Cardiac fibroblast (primary cell): ENCODE data around the gene COG7.

Source experiments
- DNase-seq, 2 donors: peaks; one replicate each; pipeline versions ENCODE4 v3.0.0 to v3.0.0-alpha.2; 2010; ENCODE audit warnings: low read depth in 2 of 2
- H3K4me3 ChIP-seq, 2 donors: replicated peaks in 1 of 2; 1 replicate in 1 of 2; 2 replicates in 1 of 2; pipeline ENCODE4 v1.5.1; 2011; ENCODE audit warnings: low read depth in 2 of 2, low read length in 2 of 2, mild to moderate bottlenecking in 2 of 2, moderate library complexity in 1 of 2
- TF ChIP-seq, protein P1 (sequence below): IDR thresholded peaks from one replicate; pipeline ENCODE4 v1.5.1; 2011; ENCODE audit warnings: low read depth, mild to moderate bottlenecking, low read length, inconsistent platforms

COG7 gene

DNA sequence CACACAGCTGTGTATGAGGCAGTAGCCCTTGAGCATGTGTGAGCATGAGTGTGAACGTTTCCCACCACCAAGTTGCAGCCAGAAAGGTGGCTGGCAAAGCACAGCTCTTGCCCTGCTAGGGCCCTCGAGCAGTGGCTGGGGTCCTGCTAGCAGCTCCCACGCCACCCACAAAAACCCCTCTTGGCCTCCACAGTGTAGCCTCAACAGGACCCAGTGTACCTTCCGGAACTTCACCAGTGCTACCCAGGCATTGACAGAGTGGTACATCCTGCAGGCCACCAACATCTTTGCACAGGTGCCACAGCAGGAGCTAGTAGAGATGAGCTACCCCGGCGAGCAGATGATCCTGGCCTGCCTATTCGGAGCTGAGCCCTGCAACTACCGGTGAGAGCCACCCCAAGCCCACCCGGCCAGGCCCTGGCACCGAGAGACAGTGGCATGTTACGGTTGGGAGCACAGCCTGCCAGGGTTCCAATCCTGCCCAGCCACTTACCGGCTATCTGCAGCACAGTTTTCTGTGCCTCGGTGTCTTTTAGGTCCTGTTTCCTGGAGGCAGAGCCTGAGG, 97.8 kb downstream of the COG7 start:
- H3K4me3 ChIP-seq = no peak overlapping the region
- no peak for DNase-seq
- TF ChIP-seq, protein P1, sequence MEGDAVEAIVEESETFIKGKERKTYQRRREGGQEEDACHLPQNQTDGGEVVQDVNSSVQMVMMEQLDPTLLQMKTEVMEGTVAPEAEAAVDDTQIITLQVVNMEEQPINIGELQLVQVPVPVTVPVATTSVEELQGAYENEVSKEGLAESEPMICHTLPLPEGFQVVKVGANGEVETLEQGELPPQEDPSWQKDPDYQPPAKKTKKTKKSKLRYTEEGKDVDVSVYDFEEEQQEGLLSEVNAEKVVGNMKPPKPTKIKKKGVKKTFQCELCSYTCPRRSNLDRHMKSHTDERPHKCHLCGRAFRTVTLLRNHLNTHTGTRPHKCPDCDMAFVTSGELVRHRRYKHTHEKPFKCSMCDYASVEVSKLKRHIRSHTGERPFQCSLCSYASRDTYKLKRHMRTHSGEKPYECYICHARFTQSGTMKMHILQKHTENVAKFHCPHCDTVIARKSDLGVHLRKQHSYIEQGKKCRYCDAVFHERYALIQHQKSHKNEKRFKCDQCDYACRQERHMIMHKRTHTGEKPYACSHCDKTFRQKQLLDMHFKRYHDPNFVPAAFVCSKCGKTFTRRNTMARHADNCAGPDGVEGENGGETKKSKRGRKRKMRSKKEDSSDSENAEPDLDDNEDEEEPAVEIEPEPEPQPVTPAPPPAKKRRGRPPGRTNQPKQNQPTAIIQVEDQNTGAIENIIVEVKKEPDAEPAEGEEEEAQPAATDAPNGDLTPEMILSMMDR = no peak

DNA sequence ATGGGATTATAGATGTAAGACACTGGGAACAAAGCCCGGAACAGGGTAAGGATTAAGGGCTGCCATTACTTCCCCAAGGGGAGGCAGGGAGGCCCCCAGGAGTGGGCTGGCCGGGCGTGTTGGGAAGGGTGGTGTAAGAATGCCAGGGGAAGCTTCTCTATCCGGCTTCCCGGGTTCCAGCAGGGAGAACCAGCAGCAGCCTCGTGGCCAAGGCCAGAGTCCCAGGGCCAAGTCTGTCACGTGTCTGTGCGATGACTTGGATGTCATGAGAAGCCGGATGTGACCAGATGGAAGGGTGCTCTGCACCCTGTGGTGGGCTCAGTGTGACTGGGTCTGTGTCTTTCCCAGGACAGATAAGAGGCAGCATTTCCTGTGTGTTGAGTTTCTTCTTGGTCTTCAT, 98.7 kb downstream of the COG7 start:
- DNase-seq = no peak
- TF ChIP-seq, protein P1 = no peak

DNA sequence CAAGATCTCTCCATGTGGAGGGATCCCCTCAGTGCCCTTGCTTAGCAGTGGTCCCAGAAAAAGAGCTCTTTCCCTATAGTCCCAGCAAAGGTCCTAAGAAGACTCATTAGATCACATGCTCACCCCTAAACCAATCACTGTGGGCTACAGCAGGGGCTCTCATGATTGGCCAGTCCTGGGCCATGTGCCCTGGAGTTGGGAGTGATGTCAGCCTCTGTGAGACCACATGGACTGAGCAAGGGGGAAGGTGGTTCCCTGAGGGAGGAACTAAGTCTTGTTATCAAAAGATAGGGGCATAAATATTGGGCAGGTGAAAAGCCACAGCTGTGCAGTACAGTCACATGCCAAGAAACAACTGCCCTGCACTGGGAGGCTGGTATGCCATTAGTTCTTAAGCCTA, 99.5 kb downstream of the COG7 start:
- TF ChIP-seq, protein P1 = no peak
- no peak for DNase-seq
- no peak overlapping the region for H3K4me3 ChIP-seq

More for the DNA sequence above, 98.7 kb downstream of the COG7 start:
- H3K4me3 ChIP-seq = no peak overlapping the region

DNA sequence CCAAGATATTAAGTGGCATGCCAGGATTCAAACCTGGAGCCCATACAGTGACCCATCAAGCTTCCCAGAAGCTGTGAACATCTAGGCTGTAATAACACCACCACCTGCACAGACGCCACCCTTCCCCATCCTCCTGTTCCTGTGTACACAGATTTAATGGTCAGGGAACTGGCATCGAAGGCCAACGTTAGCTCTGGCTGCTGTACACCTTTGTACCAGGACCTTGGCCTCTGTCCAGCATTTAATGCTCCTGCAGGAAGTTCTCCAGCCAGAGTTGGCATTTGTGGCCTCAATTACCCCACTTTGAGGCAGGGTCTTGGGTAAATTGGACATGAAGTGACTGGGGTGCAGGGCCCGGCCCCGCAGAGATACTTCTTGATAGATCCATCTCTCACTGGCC, 101.6 kb downstream of the COG7 start:
- TF ChIP-seq, protein P1 = no peak
- H3K4me3 ChIP-seq = no peak overlapping the region

DNA sequence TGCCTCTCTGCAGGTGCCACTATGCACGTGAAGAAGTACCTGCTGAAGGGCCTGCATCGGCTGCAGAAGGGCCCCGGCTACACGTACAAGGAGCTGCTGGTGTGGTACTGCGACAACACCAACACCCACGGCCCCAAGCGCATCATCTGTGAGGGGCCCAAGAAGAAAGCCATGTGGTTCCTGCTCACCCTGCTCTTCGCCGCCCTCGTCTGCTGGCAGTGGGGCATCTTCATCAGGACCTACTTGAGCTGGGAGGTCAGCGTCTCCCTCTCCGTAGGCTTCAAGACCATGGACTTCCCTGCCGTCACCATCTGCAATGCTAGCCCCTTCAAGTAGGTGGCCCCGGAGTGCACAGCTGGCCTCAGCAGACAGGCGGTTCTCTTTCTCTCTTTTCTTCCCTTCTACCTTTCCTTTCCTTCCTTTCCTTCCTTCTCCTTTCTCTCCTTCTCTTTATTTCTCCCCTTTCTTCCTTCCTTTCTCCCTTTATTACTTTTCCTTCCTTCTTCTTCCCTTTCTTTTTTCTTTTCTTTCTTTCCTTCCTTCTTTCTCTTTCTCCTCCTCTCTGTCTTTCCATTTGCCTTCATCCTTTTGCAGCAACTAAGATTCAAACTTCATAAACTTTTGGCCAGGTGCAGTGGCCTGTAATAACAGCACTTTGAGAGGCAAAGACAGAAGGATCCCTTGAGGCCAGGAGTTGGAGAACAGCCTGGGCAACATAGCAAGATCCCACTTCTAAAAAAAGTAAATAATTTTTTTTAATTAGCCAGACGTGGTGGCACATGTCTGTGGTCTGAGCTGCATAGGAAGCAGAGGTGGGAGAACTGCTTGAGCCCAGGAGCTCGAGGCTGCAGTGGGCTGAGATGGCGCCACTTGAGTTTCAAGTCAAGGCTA, 104.2 kb downstream of the COG7 start:
- DNase-seq = no peak
- no peak overlapping the region for H3K4me3 ChIP-seq
- TF ChIP-seq, protein P1 = no peak

More for the DNA sequence above, 101.6 kb downstream of the COG7 start:
- DNase-seq = no peak

DNA sequence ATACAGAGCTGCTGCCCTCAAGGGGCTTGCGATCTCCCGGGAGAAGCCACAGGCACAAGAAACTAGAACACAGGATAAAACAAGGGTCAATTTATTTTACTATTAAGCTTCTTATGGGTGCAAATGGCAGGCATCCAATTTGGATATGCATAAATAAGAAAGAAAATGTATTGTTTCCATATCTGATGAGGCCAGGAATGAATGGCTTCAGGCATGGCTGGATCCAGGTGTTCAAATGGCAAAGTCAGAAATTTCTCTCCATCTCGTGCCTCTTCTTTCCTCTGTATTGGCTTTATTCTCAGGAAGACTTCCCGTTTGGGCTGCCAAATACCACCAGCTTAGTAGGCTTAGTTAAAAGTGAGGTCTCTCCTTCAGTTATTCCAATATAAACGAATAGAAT, 107.8 kb downstream of the COG7 start:
- H3K4me3 ChIP-seq = no peak overlapping the region
- TF ChIP-seq, protein P1 = no peak
- no peak for DNase-seq
